Frontal cortex (tissue), 4 donors: ENCODE results near the gene ZBTB7C. TPM values are rescaled to one million over a fixed set of nuclear protein-coding genes. Genes with fewer than 3 reads are reported as not detected.

Experiments used
- DNase-seq, 2 donors: peaks; one replicate each; pipeline ENCODE4 v3.0.0; 2012; ENCODE audit warnings: low spot score in 2 of 2
- FAIRE-seq: peaks from 2 replicates; lab custom pipeline; 2012; peaks lifted over from hg19 to GRCh38; lab: Jason Lieb, UNC
- total RNA-seq: library from RNA; depleted of rRNA; stranded (reverse); fragments of >200 nt; gene quantifications from one replicate; pipeline ENCODE4 v1.2.3, GENCODE V29; 2014
- donor health status: control.
- donor health status: control.
- donor health status: control.

The ZBTB7C gene
- total RNA-seq, 1 donor from 2014 or later: 1.6 TPM

DNA sequence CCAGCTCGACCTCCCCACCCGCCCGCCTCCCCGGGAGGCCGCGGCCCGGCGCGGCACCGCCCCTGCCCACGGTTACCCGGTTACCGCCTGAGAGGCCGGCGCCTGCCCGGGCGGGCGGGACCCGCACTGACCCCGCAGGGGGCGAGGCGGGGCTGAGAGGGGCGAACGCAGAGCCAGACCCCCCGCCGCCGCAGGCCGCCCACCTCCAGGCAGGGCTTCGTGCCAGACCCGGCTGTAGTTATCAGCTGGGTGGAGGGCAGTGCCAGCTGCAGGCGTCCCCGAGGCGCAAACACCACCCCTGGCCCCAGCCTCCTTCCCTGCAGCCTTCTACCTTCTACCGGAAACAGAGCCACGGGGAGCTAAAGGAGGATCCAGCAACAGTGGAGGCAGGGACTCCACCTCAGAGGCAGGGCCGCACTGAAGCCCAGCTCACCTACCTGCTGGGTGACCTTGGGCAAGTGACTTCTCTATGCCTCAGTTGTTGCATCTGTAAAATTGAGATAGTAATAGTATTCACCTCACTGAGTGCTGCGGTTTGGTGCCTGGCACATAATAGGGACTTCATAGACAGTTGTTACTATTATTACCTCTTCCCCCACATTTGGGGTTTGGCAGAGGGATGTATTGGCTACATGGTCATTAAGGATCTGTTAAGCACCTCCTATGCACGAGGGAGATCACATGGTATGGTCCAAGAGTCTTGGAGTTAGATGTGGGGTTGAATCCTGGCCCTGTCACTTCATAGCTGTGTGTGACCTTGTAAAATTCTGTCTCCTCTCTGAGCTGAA lies 247.1 kb downstream of the ZBTB7C start:
- DNase-seq (no peak), FAIRE-seq (no peak)

DNA sequence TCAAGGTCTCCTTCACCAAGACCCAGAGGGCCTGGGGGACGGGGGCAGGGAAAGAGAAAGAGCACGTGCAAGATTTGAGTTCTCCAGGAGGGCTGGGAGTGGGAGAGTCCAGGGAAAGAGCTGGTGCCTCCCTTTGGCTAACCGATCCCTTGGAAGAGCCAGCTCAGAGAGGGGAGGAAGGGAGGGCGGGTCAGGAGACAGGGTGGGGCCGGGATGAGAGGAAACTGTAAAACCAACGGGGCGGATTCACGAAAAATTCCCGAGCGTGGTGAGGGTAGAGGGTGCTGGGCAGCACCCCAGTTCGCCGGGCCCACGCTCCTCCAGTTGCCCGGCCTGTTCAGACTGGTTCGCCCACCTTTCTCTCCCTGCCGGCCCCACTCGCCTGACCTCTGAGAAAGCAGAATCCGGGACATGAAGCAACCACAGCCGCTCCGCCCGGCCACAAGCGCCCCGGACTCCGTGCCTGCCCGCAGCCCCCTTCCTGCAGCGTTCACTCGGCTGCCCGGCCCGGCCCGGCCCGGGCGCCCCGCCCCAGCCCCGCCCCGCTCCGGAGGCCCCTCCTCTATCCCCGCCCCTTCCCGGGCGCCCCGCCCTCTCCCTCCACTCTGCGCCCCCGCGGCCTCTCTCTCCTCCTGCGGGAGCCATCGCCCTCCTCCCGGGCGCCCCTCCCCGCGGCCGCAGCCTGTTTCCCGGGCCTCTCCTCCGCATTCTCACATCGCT lies 247.8 kb downstream of the ZBTB7C start:
- peak; percentile 84 to 92 for DNase-seq
- no peak for FAIRE-seq

- DNase-seq (no peak), FAIRE-seq (no peak)
Measured at GRCh38 chr18:48160622-48161021, 248.6 kb downstream of the ZBTB7C start.

GRCh38 chr18:48159816-48160215 lies 249.4 kb downstream of the ZBTB7C start:
- FAIRE-seq (no peak), DNase-seq (no peak)

- no peak for DNase-seq
- no peak for FAIRE-seq
Measured at GRCh38 chr18:48158721-48159120, 250.5 kb downstream of the ZBTB7C start.

- no peak for DNase-seq
- FAIRE-seq: no peak
Measured at GRCh38 chr18:48157956-48158355, 251.2 kb downstream of the ZBTB7C start.

DNA sequence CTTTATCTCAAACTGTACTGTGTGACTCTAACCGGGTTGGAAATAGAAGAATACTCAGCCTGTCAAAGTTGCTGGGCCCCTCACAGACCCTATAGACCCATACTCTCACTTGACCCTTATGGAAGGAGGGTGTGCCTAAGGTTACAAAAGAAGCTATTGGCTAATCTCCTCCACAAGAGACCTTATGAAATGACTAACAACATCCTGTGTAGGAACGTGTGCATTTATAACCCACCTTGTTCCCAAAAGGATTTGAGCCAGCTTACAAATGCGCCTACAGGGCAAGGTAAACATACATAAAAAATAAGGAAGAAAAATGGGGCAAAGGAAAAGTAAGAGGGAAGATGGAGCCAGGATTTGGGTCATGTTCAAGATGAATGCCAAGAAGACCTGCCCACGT lies 253.3 kb downstream of the ZBTB7C start:
- no peak for DNase-seq
- FAIRE-seq: no peak

- FAIRE-seq (no peak), DNase-seq (no peak)
Measured at GRCh38 chr18:48154828-48155227, 254.4 kb downstream of the ZBTB7C start.

- no peak for FAIRE-seq
- no peak for DNase-seq
Measured at GRCh38 chr18:48153613-48154481, 255.3 kb downstream of the ZBTB7C start.

GRCh38 chr18:48152549-48152948 lies 256.6 kb downstream of the ZBTB7C start:
- DNase-seq (no peak), FAIRE-seq (no peak)

DNA sequence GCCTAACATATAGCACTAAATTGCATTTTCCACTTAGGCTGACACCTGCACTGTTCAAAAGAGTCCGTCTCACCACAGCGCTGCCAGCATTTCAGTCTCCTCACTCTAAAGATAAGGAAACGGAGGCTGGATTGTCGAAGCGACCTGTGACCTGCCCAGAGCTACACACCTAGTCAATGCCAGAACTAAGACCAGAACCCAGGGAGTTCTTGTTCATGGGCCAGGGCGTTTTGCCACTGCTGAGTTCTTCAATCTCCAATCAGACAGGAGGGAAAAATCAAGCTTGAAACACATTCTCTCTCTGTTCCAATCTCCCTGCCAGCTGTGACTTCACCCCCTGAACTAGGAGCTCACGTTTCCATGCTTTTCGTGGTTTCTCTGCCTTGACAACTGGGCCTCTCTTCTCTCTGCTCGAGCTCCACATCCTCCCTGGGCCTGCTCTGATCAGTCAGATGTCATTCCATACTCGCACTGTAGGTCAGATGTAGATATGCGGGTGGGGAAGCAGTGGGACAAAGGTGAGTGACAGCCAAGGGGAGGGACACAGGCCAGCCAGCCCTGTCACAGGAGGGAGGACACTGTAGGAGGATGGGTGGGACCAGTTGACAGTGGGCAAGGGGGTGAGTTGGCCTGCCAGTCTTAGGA lies 257.6 kb downstream of the ZBTB7C start:
- FAIRE-seq (no peak), DNase-seq (no peak)

GRCh38 chr18:48149020-48149685 lies 260.0 kb downstream of the ZBTB7C start:
- no peak for FAIRE-seq
- DNase-seq: no peak

GRCh38 chr18:48142994-48143393 lies 266.2 kb downstream of the ZBTB7C start:
- no peak for DNase-seq
- FAIRE-seq: no peak

- no peak for FAIRE-seq
- no peak for DNase-seq
Measured at GRCh38 chr18:48142353-48142752, 266.8 kb downstream of the ZBTB7C start.

GRCh38 chr18:48140731-48141130 lies 268.5 kb downstream of the ZBTB7C start:
- no peak for FAIRE-seq
- DNase-seq: no peak

- DNase-seq (no peak), FAIRE-seq (no peak)
Measured at GRCh38 chr18:48139431-48140347, 269.5 kb downstream of the ZBTB7C start.

- FAIRE-seq (no peak), DNase-seq (no peak)
Measured at GRCh38 chr18:48138660-48139430, 270.3 kb downstream of the ZBTB7C start.

GRCh38 chr18:48138210-48138609 lies 271.0 kb downstream of the ZBTB7C start:
- DNase-seq (no peak), FAIRE-seq (no peak)
